Peyer's patch (tissue), 4 donors: ENCODE results near the gene TCEANC2.

Experiments
- CTCF ChIP-seq, 6 experiments: fragments of 450-650 bp in 4 of 6; fragments of 200-600 bp in 2 of 6; sonication (generic) in 1 of 6; IDR thresholded peaks; one replicate each; pipeline ENCODE4 v1.5.1; 2017 to 2019; ENCODE audit warnings: antibody characterized with exemption in 6 of 6, mild to moderate bottlenecking in 3 of 6, moderate library complexity in 1 of 6
- POLR2A ChIP-seq, 2 donors: fragments of 450-650 bp; IDR thresholded peaks; one replicate each; pipeline ENCODE4 v1.5.1; 2017; ENCODE audit warnings: antibody characterized with exemption in 2 of 2, mild to moderate bottlenecking in 2 of 2, moderate library complexity in 2 of 2

- no peak for TF ChIP-seq CTCF (IDR thresholded peaks at IDR 0.05)
- no peak for TF ChIP-seq POLR2A (IDR thresholded peaks at IDR 0.05)
Observed at GRCh38 chr1:54007613-54008012, 45.8 kb upstream of the TCEANC2 start.
